NCI-H2081 (cell line): Measurements from ENCODE around the gene TBL1XR1.
A peak's percentile ranks its signal among the peaks of the same experiment; 100 is the strongest.

Experiments
- DNase-seq, 2 experiments: peaks; one replicate each; lab custom pipeline; 2025; lab: John Stamatoyannopoulos, UW

The TBL1XR1 gene

GRCh38 chr3:177065285-177066033, 131.8 kb downstream of the TBL1XR1 start:
- DNase-seq, result no peak

GRCh38 chr3:177062052-177062732, 135.1 kb downstream of the TBL1XR1 start:
- DNase-seq, result no peak

GRCh38 chr3:177061369-177061768, 135.9 kb downstream of the TBL1XR1 start:
- no peak for DNase-seq

GRCh38 chr3:177060492-177060891, 136.8 kb downstream of the TBL1XR1 start:
- no peak for DNase-seq

- no peak for DNase-seq
Measured at GRCh38 chr3:177058648-177059047, 138.6 kb downstream of the TBL1XR1 start.

- DNase-seq, result peak in 1 of 2 experiments; percentile 25
Measured at GRCh38 chr3:177057768-177058167, 139.5 kb downstream of the TBL1XR1 start.

- DNase-seq, result no peak
Measured at GRCh38 chr3:177056927-177057326, 140.4 kb downstream of the TBL1XR1 start.

- DNase-seq, result no peak
Measured at GRCh38 chr3:177055605-177056571, 141.4 kb downstream of the TBL1XR1 start.

- DNase-seq, result no peak
Measured at GRCh38 chr3:177053107-177053506, 144.2 kb downstream of the TBL1XR1 start.

- DNase-seq, result peak in 1 of 2 experiments; percentile 34
Measured at GRCh38 chr3:177051411-177051810, 145.9 kb downstream of the TBL1XR1 start.

GRCh38 chr3:177050501-177051237, 146.6 kb downstream of the TBL1XR1 start:
- peak; percentile 51 to 73 for DNase-seq

- DNase-seq, result no peak
Measured at GRCh38 chr3:177045767-177046166, 151.5 kb downstream of the TBL1XR1 start.

- no peak for DNase-seq
Measured at GRCh38 chr3:177045222-177045621, 152.1 kb downstream of the TBL1XR1 start.

- no peak for DNase-seq
Measured at GRCh38 chr3:177041730-177042551, 155.3 kb downstream of the TBL1XR1 start.

GRCh38 chr3:177041021-177041729, 156.1 kb downstream of the TBL1XR1 start:
- DNase-seq, result no peak

GRCh38 chr3:177039490-177040274, 157.6 kb downstream of the TBL1XR1 start:
- DNase-seq, result no peak

GRCh38 chr3:177037241-177037640, 160.0 kb downstream of the TBL1XR1 start:
- no peak for DNase-seq

- DNase-seq, result peak; percentile 65 to 96
Measured at GRCh38 chr3:177035676-177036075, 161.6 kb downstream of the TBL1XR1 start.

- no peak for DNase-seq
Measured at GRCh38 chr3:177034832-177035475, 162.3 kb downstream of the TBL1XR1 start.
